ENCODE measurements around the gene CITED1.
A peak's percentile ranks its signal among the peaks of the same experiment; 100 is the strongest.

CITED1 gene

GRCh38 chrX:72271812-72272211, 33.9 kb downstream of the CITED1 start:
- DNase-seq (ENCODE audit: insufficient read length, low spot score) (no peak), FAIRE-seq (no peak)

- FAIRE-seq = no peak
- DNase-seq (ENCODE audit: insufficient read length, low spot score) = no peak
These were observed 34.5 kb downstream of the CITED1 start for GRCh38 chrX:72271091-72271788.

GRCh38 chrX:72270316-72270866, 35.3 kb downstream of the CITED1 start:
- no peak for DNase-seq (ENCODE audit: insufficient read length, low spot score)
- no peak for FAIRE-seq

- FAIRE-seq (no peak), DNase-seq (ENCODE audit: insufficient read length, low spot score) (no peak)
These were observed 36.0 kb downstream of the CITED1 start for GRCh38 chrX:72269671-72270251.

GRCh38 chrX:72268597-72269365, 36.9 kb downstream of the CITED1 start:
- no peak for DNase-seq (ENCODE audit: insufficient read length, low spot score)
- FAIRE-seq = no peak

- peak; percentile 57 for FAIRE-seq
These were observed 40.5 kb downstream of the CITED1 start for GRCh38 chrX:72265263-72265662.

GRCh38 chrX:72262077-72262476, 43.6 kb downstream of the CITED1 start:
- FAIRE-seq (no peak), DNase-seq (ENCODE audit: insufficient read length, low spot score) (no peak)

More at GRCh38 chrX:72265263-72265662, 40.5 kb downstream of the CITED1 start:
- no peak for DNase-seq (ENCODE audit: insufficient read length, low spot score)

- FAIRE-seq = no peak
- DNase-seq (ENCODE audit: insufficient read length, low spot score) = no peak
These were observed 45.3 kb downstream of the CITED1 start for GRCh38 chrX:72260448-72260847.

GRCh38 chrX:72258174-72258573, 47.5 kb downstream of the CITED1 start:
- FAIRE-seq (no peak), DNase-seq (ENCODE audit: insufficient read length, low spot score) (no peak)

- DNase-seq (ENCODE audit: insufficient read length, low spot score) (no peak), FAIRE-seq (no peak)
These were observed 49.9 kb downstream of the CITED1 start for GRCh38 chrX:72255864-72256263.

- DNase-seq (ENCODE audit: insufficient read length, low spot score) (no peak), FAIRE-seq (no peak)
These were observed 50.3 kb downstream of the CITED1 start for GRCh38 chrX:72255445-72255844.

- no peak for FAIRE-seq
These were observed 50.9 kb downstream of the CITED1 start for GRCh38 chrX:72254816-72255215.

GRCh38 chrX:72253686-72254085, 52.0 kb downstream of the CITED1 start:
- no peak for DNase-seq (ENCODE audit: insufficient read length, low spot score)

More at GRCh38 chrX:72254816-72255215, 50.9 kb downstream of the CITED1 start:
- DNase-seq (ENCODE audit: insufficient read length, low spot score) = no peak

More at GRCh38 chrX:72253686-72254085, 52.0 kb downstream of the CITED1 start:
- FAIRE-seq = no peak

All from GM19239 (cell line).